ENCODE measurements around the gene HES2.
"Not testable (repeated sequence)": the region's sequence is repeated elsewhere in the genome, so short reads cannot be mapped to it uniquely, and the experiment has no call there.

HES2 gene

GRCh38 chr1:6437012-6437700, 17.4 kb upstream of the HES2 start:
- DNase-seq (ENCODE audit: low read depth in 3 of 3) = not testable (repeated sequence)

- not testable (repeated sequence) for DNase-seq (ENCODE audit: low read depth in 3 of 3)
Observed at GRCh38 chr1:6436277-6436676, 16.6 kb upstream of the HES2 start.

- no peak for DNase-seq (ENCODE audit: low read depth in 3 of 3)
Observed at GRCh38 chr1:6435547-6435946, 15.8 kb upstream of the HES2 start.

GRCh38 chr1:6435129-6435528, 15.4 kb upstream of the HES2 start:
- DNase-seq (ENCODE audit: low read depth in 3 of 3) = no peak

DNA sequence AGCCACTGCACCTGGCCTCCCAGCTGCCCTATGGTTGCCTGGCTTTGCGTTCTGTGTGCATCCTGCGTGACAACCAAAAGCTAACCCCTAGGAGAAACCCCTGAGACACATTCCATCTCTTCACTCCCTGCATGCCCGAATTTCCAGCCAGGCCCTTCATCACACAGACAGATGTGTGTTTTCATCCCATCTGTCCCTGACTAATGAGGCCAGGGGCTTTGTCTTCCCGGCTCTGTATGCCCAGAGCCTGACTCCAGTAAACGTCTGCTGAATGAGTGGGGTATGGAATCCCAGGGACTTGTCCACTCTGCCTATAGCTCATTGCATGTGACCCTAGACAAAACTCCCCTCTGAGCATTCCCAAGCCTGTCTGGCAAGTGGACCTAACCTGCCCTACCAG, 14.5 kb upstream of the HES2 start:
- no peak for DNase-seq (ENCODE audit: low read depth in 3 of 3)

- DNase-seq (ENCODE audit: low read depth in 3 of 3) = not testable (repeated sequence)
Observed at GRCh38 chr1:6431645-6432579, 12.2 kb upstream of the HES2 start.

- not testable (repeated sequence) for DNase-seq (ENCODE audit: low read depth in 3 of 3)
Observed at GRCh38 chr1:6429660-6430411, 10.1 kb upstream of the HES2 start.

DNA sequence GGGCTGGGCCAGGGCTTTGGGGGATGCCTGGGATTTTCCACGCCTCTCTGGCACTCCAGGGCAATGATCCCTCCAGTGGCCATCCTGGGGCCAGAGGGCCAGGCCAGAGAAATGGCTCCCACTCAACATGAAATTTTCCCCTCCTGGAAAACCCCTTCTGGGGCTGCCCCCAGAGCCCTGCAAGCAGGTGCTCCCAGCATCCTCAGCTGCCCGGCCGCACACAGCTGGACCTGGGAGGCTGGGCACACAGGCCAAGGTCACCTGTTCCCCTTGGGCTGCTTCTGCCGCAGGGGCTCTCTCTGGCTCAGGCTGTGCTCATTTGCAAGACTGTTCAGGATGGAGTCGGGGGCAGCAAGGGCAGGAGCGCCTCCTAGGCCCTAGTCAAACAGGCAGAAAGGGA, 8.7 kb upstream of the HES2 start:
- not testable (repeated sequence) for DNase-seq (ENCODE audit: low read depth in 3 of 3)

DNA sequence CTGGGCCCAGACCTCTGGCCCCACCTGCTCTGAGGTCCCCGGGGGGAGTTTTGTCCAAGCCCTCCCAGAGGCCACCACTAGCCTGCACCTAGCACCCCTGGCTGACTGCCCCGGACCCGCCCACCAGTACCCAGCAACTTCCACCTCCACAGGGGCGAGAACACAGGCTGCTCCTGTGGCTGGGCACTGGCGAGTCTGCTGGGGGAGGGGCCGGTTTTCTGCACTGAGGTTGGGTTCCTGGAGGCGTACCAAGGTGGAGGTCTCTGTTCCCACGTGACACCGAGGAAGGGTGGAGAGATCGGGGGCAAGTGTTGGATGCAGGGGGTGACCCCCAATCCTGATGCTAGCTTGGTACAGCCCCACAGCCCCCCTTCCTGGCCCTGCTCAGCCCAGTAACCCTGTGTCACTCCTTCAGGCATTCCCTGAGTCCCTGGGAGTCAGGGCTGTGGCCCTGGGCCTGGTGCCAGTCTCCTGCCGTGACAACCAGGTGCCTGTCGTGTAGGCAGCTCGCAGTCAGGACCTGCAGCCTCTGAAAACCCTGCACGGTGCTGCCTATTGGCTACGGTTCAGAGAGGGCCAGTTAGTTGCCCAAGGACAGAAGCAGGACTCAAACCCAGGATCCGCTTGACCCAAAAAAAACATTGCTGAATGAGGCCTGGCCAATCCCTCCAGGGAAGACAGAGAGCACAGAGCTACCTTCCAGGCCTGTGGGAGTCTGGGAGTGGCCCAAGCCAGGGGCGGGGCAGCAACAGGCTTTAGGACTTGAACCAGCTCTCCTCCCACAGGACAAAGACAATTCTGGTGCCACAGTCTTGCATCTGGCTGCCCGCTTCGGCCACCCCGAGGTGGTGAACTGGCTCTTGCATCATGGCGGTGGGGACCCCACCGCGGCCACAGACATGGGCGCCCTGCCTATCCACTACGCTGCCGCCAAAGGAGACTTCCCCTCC, 8.0 kb upstream of the HES2 start:
- no peak for DNase-seq (ENCODE audit: low read depth in 3 of 3)

DNA sequence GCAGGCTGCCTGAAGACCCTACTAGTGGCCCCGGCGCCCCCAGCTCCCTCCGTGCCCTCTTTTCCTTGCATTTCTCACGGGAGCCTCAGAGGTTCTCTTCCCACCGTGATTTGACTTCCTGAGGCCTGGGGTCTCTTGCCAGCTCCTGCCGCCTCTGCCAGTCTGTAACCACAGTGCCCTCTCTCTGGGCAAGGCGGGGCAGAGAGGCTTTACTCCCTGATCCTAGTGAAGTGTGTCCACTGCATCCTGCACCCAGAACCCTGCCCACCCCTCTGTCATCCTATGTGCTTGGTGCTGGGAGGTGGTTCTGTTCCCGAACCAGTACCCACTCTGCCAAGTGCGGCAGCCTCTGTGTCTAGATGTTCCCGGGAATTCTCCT, 7.2 kb upstream of the HES2 start:
- DNase-seq (ENCODE audit: low read depth in 3 of 3) = no peak

GRCh38 chr1:6426277-6426971, 6.7 kb upstream of the HES2 start:
- no peak for DNase-seq (ENCODE audit: low read depth in 3 of 3)

- no peak for DNase-seq (ENCODE audit: low read depth in 3 of 3)
Observed at GRCh38 chr1:6425658-6426057, 5.9 kb upstream of the HES2 start.

GRCh38 chr1:6424619-6425593, 5.2 kb upstream of the HES2 start, which contains the start of gene ESPN:
ESPN (plus strand) TSS chr1:6424776; CDS start chr1:6424956, 180 bp downstream.
- DNase-seq (ENCODE audit: low read depth in 3 of 3) = no peak

DNA sequence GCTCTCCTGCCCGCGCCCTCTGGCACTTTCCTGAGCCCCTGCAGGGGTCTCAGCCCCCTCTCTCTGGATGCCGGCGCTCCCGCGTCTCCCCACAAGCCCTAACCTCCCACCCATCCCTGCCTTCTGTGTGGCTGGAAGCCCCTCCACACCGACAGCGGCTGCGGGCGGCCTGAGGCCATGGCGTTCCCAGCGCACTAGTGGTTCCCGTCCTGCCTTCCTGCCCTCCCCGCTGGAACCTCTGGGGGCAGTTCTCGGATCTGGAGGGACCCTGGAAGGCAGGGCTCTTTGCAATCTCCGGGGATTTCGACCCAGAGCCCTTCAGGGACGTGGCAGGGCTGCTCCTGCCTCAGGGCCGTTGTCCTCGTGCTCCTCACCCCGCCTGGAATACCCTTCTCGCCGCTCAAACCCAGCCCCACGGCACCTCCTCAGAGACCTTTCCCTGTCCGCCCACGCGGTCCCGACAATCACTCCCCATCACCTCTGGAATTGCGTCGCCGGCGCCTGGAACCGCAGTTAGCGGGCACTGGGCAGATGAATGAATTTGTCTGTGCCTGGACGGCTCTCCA, 4.4 kb upstream of the HES2 start:
- DNase-seq (ENCODE audit: low read depth in 3 of 3) = no peak

GRCh38 chr1:6423321-6423999, 3.7 kb upstream of the HES2 start:
- DNase-seq (ENCODE audit: low read depth in 3 of 3) = peak; percentile 47 to 72 (median 54)

DNA sequence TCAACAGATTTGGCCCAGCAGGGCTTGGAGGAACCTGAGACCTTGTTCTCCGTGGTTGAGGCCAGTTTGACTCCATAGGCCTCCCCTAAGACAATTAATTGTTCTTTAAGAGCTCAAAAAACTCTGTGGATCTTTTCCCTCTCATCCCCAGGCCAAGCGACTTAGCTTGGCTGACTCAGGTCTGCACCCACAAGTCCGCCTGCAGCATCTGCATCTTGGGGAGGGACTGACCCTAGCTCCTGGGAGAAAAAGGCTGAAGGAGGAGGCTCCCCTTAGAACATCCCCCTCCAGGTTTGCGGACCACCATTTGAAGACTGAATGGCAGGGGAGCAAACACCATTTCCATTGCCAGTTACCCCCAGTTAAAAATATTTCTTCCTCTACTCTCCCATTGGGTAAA, 1.5 kb upstream of the HES2 start:
- no peak for DNase-seq (ENCODE audit: low read depth in 3 of 3)

DNA sequence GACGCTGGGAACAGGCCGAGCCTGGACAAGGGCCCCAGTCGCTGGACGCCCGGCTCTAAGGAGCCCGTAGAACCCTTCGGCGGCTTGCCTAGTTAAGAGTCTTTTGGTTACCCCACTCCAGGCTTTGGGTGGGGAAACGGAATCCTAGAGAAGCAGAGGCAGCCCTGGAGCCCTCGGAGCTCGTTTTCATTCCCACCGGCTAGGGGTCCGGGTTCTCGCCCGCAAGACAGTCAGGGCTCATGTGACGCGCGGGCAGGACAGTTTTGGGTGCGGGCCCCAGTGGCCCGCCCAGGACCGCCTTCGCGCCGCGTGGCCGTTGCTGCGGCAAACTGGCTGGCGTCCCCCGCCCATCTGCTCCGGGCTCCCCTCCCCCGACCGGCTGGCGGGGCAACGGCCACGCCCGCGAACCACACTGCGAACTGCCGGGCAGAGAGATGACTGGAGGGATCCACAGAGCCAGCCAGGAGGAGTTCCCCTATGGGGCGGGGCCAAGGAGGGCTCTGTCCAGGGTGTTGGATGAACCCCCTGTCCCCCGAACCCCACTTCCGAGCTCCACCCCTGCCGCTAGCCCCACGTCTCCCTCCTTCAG, 829 bp upstream of the HES2 start:
- no peak for DNase-seq (ENCODE audit: low read depth in 3 of 3)

DNA sequence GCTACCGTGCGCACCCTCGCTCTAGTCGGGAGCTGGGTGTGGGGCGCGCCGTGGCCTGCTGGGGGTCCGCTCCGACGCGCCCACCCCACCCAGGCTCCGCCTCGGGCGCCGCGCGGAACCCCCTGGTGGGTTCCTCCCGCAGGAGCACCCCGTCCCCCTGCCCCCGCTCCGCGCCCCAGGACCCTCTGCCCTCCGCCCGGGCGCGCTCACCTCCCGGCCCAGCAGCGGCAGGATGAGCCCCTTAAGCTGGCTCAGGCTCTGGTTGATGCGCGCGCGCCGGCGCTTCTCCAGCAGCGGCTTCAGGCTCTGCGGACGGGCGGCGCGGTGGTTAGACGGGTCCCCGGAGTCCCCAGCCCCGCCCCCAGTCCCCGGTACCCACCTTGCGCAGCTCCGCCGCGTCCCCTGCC, 319 bp downstream of the HES2 start:
- no peak for DNase-seq (ENCODE audit: low read depth in 3 of 3)
